Tibial nerve (tissue), 4 donors: ENCODE measurements around the gene TPSD1. TPM values are rescaled to one million over a fixed set of nuclear protein-coding genes. Genes with fewer than 3 reads are reported as not detected.

Source experiments
- DNase-seq, 2 donors: peaks; one replicate each; pipeline ENCODE4 v3.0.0-alpha.2; 2019; ENCODE audit warnings: low spot score in 2 of 2
- H3K27ac ChIP-seq, 4 donors: fragments of 200-600 bp; sonication (generic) in 3 of 4; one replicate each; pipeline ENCODE4 v1.5.1; 2017 to 2019; ENCODE audit warnings: mild to moderate bottlenecking in 1 of 4
- H3K27me3 ChIP-seq, 2 donors: fragments of 200-600 bp; sonication (generic) in 1 of 2; one replicate each; pipeline versions ENCODE4 v1.5.1 to v1.6.0; 2017 to 2019
- H3K36me3 ChIP-seq, 3 donors: fragments of 200-600 bp; sonication (generic); one replicate each; pipeline ENCODE4 v1.5.1; 2018 to 2019
- H3K4me1 ChIP-seq, 4 donors: fragments of 200-600 bp; sonication (generic) in 3 of 4; one replicate each; pipeline ENCODE4 v1.5.1; 2017 to 2019
- H3K4me3 ChIP-seq, 4 donors: fragments of 200-600 bp; sonication (generic) in 3 of 4; one replicate each; pipeline ENCODE4 v1.5.1; 2017 to 2019; ENCODE audit warnings: mild to moderate bottlenecking in 1 of 4, moderate library complexity in 1 of 4
- H3K9me3 ChIP-seq, 4 donors: fragments of 200-600 bp; sonication (generic) in 3 of 4; one replicate each; pipeline ENCODE4 v1.5.1; 2017 to 2019
- CTCF ChIP-seq, 5 experiments: fragments of 200-600 bp in 3 of 5; fragments of 450-650 bp in 2 of 5; sonication (generic) in 3 of 5; IDR thresholded peaks; one replicate each; pipeline ENCODE4 v1.5.1; 2016 to 2019; ENCODE audit warnings: antibody characterized with exemption in 5 of 5, mild to moderate bottlenecking in 3 of 5, moderate library complexity in 2 of 5
- EP300 ChIP-seq, 2 donors: sonication (generic); formaldehyde crosslinking; IDR thresholded peaks; one replicate each; pipeline ENCODE4 v1.6.1; 2017; ENCODE audit warnings: antibody characterized with exemption in 2 of 2, mild to moderate bottlenecking in 1 of 2
- POLR2A ChIP-seq, 2 donors: fragments of 450-650 bp; IDR thresholded peaks; one replicate each; pipeline ENCODE4 v1.6.1; 2017; ENCODE audit warnings: antibody characterized with exemption in 2 of 2, mild to moderate bottlenecking in 2 of 2, moderate library complexity in 2 of 2
- WGBS, 2 donors: methylation state at CpG; one replicate each; pipeline ENCODE4 v1.1.5; 2018; 5-methylcytosine and 5-hydroxymethylcytosine counted together
- total RNA-seq, 4 donors: library from RNA; depleted of rRNA; stranded (reverse); fragments of >200 nt; gene quantifications; one replicate each; pipeline ENCODE4 v1.1.0, GENCODE V29; 2016

Gene TPSD1
- total RNA-seq, 4 donors from 2014 or later = 2.7 to 14.0 (median 6.3) TPM; not detected in 1

- no peaks in the 10 kb centered on the region for H3K9me3 ChIP-seq
- no peak for TF ChIP-seq CTCF (IDR thresholded peaks at IDR 0.05)
- no peak for TF ChIP-seq EP300 (IDR thresholded peaks at IDR 0.05)
- no peak for TF ChIP-seq POLR2A (IDR thresholded peaks at IDR 0.05)
- H3K27ac ChIP-seq = no peak overlapping the region
- WGBS, 2 donors = 83 to 90% methylated on average over 19 to 23 of the region's 23 CpGs
- no peaks in the 10 kb centered on the region for H3K36me3 ChIP-seq
- no peaks in the 10 kb centered on the region for H3K27me3 ChIP-seq
- DNase-seq = no peak
- H3K4me1 ChIP-seq = no peaks in the 10 kb centered on the region
- H3K4me3 ChIP-seq = no peak overlapping the region
Observed at GRCh38 chr16:1210461-1210860, 45.4 kb upstream of the TPSD1 start.

- DNase-seq = no peak
- Histone ChIP-seq H3K9me3 (no peaks in the 10 kb centered on the region), H3K36me3 (no peaks in the 10 kb centered on the region), H3K27ac (no peak overlapping the region), H3K4me3 (no peak overlapping the region), H3K27me3 (no peaks in the 10 kb centered on the region), H3K4me1 (no peaks in the 10 kb centered on the region)
- WGBS, 2 donors = 93 to 94% methylated on average over 48 to 64 of the region's 65 CpGs
- TF ChIP-seq EP300 (IDR thresholded peaks at IDR 0.05) (no peak), POLR2A (IDR thresholded peaks at IDR 0.05) (no peak), CTCF (IDR thresholded peaks at IDR 0.05) (no peak)
Observed at GRCh38 chr16:1211451-1212268, 44.2 kb upstream of the TPSD1 start.

GRCh38 chr16:1212616-1213194 is 43.2 kb upstream of the TPSD1 start:
- H3K9me3 ChIP-seq = no peaks in the 10 kb centered on the region
- no peaks in the 10 kb centered on the region for H3K4me1 ChIP-seq
- no peaks in the 10 kb centered on the region for H3K36me3 ChIP-seq
- no peak for TF ChIP-seq CTCF (IDR thresholded peaks at IDR 0.05)
- no peak for TF ChIP-seq POLR2A (IDR thresholded peaks at IDR 0.05)
- TF ChIP-seq EP300 (IDR thresholded peaks at IDR 0.05) = no peak
- no peaks in the 10 kb centered on the region for H3K27me3 ChIP-seq
- 80 to 89% methylated on average over 7 to 27 of the region's 40 CpGs for WGBS, 2 donors
- no peak overlapping the region for H3K4me3 ChIP-seq
- DNase-seq = no peak
- H3K27ac ChIP-seq = no peak overlapping the region

- Histone ChIP-seq H3K27me3 (no peaks in the 10 kb centered on the region), H3K4me1 (no peaks in the 10 kb centered on the region), H3K9me3 (no peaks in the 10 kb centered on the region), H3K27ac (no peak overlapping the region), H3K36me3 (no peaks in the 10 kb centered on the region), H3K4me3 (no peak overlapping the region)
- no peak for TF ChIP-seq EP300 (IDR thresholded peaks at IDR 0.05)
- TF ChIP-seq CTCF (IDR thresholded peaks at IDR 0.05) = no peak
- no peak for TF ChIP-seq POLR2A (IDR thresholded peaks at IDR 0.05)
- WGBS, 2 donors = 40 to 82% methylated on average over 1 to 8 of the region's 8 CpGs
- DNase-seq = no peak
Observed at GRCh38 chr16:1213231-1213630, 42.6 kb upstream of the TPSD1 start.

GRCh38 chr16:1213796-1214372 is 42.0 kb upstream of the TPSD1 start:
- no peaks in the 10 kb centered on the region for H3K9me3 ChIP-seq
- DNase-seq = no peak
- H3K27me3 ChIP-seq = no peaks in the 10 kb centered on the region
- no peaks in the 10 kb centered on the region for H3K4me1 ChIP-seq
- H3K36me3 ChIP-seq = no peaks in the 10 kb centered on the region
- no peak for TF ChIP-seq POLR2A (IDR thresholded peaks at IDR 0.05)
- no peak for TF ChIP-seq CTCF (IDR thresholded peaks at IDR 0.05)
- TF ChIP-seq EP300 (IDR thresholded peaks at IDR 0.05) = no peak
- no peak overlapping the region for H3K27ac ChIP-seq
- H3K4me3 ChIP-seq = no peak overlapping the region
- 82 to 83% methylated on average over 23 to 25 of the region's 25 CpGs for WGBS, 2 donors
